ENCODE measurements around the gene MED12L.

DNA sequence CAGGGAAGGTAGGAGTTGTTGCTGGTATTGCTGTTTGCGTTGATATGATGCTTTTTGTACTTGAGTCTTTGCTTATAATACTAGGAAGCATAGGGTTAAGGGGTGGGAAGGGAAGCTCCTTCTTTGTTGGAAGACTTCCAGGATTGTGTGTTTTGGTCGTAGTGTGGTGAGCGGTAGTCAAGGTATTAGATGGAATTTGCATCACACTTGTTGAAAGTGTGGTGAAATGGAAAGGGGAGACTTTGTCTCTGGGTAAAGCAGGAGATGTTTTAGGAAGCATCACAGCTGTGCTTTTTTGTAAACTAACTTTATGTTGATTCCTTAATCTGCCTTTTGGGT, 360.5 kb downstream of the MED12L start:
- TF ChIP-seq TAF1 (IDR thresholded peaks at IDR 0.05; ENCODE audit: borderline replicate concordance, low read depth, low read length) (no peak), ELF1 (IDR thresholded peaks at IDR 0.05) (no peak), GABPA (IDR thresholded peaks at IDR 0.05; ENCODE audit: low read depth) (no peak), RAD21 (IDR thresholded peaks at IDR 0.05; ENCODE audit: low read length) (no peak), EP300 (IDR thresholded peaks at IDR 0.05; ENCODE audit: borderline replicate concordance in 1 of 2, low read depth in 1 of 2, low read length in 1 of 2) (no peak)
- TF ChIP-seq, protein P1, sequence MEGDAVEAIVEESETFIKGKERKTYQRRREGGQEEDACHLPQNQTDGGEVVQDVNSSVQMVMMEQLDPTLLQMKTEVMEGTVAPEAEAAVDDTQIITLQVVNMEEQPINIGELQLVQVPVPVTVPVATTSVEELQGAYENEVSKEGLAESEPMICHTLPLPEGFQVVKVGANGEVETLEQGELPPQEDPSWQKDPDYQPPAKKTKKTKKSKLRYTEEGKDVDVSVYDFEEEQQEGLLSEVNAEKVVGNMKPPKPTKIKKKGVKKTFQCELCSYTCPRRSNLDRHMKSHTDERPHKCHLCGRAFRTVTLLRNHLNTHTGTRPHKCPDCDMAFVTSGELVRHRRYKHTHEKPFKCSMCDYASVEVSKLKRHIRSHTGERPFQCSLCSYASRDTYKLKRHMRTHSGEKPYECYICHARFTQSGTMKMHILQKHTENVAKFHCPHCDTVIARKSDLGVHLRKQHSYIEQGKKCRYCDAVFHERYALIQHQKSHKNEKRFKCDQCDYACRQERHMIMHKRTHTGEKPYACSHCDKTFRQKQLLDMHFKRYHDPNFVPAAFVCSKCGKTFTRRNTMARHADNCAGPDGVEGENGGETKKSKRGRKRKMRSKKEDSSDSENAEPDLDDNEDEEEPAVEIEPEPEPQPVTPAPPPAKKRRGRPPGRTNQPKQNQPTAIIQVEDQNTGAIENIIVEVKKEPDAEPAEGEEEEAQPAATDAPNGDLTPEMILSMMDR (IDR thresholded peaks at IDR 0.05) = no peak

Measured in SK-N-SH (cell line).